Stimulated activated CD4-positive, alpha-beta T cell treated with anti-CD3 and anti-CD28 coated beads, Interleukin-4, amount 100 ng/mL, for 48 hours (primary cell): ENCODE data around the gene SPOCK1.

Source experiments
- DNase-seq, 2 donors: peaks; one replicate each; pipeline ENCODE4 v3.0.0-alpha.2; 2020; ENCODE audit warnings: low read depth in 2 of 2

Gene SPOCK1

GRCh38 chr5:137072361-137073115 lies 426.6 kb downstream of the SPOCK1 start:
- no peak for DNase-seq

- DNase-seq = no peak
Observed at GRCh38 chr5:137071931-137072330, 427.2 kb downstream of the SPOCK1 start.

GRCh38 chr5:137071526-137071925 lies 427.6 kb downstream of the SPOCK1 start:
- DNase-seq = no peak

GRCh38 chr5:137070521-137070920 lies 428.6 kb downstream of the SPOCK1 start:
- no peak for DNase-seq

- no peak for DNase-seq
Observed at GRCh38 chr5:137069358-137069757, 429.8 kb downstream of the SPOCK1 start.

DNA sequence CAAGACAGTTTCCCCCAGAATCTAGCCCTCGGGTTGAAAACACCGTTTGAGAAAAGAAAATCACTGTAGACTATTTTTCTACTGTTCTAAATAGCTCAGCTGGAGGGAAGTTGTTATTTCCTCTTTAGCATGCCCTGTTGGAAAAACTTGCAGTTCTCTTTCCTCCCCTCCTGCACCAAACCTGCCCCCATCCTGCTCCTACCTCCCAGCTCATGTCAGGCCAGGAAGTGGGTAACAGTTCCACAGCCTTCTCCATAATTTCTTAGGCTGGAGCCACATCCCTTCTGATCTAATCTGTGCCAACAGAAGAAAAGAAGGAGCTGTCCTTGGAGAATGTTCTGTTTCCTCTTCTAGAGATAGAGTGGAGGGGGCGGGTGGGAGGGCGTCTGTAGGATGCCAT lies 437.7 kb downstream of the SPOCK1 start:
- no peak for DNase-seq

GRCh38 chr5:137058089-137058488 lies 441.0 kb downstream of the SPOCK1 start:
- DNase-seq = no peak

GRCh38 chr5:137056676-137057075 lies 442.4 kb downstream of the SPOCK1 start:
- DNase-seq = no peak

DNA sequence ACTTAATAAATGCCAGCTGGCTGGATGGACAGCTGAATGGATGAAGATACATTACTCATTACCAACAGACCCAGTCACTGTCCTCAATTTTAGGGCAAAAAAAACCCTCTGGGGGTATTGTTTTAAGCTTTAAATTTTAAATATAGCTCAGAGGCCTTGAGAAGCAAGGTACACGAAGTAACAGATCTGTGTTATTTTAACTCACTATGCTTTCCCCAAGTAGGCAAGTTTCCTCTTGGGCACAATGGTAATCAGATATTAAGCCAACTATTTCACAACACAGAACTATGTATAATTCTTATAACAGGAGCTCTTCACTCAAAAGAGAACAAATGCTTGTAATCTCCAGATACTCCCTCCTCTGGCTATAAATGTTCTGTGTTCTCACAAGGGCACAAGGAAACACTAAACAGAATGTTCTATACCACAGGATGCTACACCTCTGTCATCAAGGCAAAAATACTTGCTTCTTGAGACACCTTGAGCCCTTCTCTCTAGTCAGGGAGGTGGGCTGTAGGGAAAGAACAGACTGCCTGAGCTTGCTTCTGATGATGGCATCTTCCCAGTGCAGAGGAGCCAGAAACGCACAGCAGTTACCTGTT lies 443.8 kb downstream of the SPOCK1 start:
- no peak for DNase-seq

- no peak for DNase-seq
Observed at GRCh38 chr5:137054792-137055191, 444.3 kb downstream of the SPOCK1 start.

DNA sequence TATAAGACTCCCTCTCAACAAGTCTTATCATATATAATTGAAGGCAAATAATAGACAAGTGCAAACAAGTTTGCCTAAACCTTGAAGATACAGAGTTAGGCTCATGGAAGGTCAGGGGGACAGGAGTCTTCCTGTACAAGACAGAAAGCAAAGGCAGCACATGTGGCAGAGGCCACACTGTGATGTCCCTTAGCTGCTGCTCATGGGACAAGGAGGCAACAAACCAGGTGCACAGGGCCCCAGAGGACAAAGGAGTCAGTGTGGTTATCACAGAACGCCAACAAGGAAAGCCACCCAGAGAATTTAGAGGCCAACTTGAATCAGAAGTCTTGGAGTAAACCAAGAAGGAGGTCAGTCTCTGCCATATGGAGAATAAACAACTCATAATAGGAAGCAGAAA lies 444.8 kb downstream of the SPOCK1 start:
- DNase-seq = no peak

DNA sequence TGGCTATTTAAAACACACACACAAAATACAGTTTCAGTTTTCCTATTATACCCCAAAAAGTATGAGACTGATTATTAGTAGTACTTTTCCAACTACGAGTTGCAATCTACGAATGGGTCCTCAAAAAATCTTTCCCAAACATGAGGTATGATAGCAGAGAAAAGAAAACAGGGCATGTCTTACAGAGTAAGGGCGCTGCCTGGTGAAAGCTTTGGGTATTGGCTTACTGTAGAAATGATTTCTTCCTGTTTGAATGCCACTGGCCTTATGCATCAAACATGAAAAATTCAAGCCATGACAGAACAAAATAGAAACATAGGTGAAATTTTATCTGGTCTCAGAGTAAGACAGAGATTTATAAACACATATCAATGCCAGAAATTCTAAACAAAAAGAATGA lies 448.0 kb downstream of the SPOCK1 start:
- no peak for DNase-seq

DNA sequence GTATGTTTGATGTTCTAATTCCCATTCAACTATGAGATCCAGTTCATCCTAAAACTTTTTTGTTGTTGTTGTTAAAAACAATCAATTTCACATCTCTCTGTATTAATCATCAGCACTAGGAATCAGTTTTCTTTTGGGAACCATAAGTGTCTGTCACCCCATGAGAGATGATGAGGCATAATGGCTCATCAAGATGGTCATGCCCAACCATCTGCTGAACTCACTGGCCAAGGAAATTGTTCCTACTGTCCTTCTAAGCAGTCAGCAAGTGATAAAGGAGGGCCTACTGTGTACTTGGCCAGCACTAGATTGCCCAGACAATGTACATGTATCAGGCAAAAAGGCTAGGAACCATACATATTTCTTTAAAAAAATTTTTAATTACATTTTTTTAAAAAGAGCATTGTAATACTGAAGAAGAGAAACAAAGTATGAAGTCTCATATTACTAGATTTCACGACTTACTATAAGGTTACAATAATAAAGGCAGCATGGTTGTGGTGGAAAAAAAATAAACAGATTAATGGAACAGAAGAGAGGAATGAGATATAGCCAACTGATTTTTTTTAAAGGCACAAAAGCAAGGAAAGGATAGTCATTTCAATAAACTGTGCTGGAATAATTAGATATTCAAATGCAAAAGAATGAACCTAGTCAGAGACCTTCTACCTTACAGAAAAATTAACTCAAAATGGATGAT lies 458.3 kb downstream of the SPOCK1 start:
- no peak for DNase-seq

DNA sequence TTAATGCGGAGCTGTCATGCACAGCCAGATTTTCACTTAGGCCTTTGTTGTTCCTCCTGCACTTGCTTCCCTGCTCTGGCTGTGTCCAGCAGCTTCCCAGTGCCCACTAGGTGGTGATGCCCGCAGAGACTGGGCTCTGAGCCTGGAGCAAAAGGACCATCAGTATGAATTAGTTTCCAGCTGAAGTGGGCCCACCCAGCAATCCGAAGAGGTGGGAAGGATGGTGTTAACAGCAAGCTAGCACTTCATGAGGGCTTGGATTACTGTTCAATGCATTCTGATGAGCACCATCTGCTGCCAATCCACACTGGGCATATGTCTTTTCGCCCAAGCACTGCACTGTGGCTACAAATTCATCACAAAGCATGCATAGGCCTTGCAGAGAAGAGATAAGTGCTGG lies 459.1 kb downstream of the SPOCK1 start:
- DNase-seq = no peak

GRCh38 chr5:137037848-137038247 lies 461.3 kb downstream of the SPOCK1 start:
- no peak for DNase-seq

DNA sequence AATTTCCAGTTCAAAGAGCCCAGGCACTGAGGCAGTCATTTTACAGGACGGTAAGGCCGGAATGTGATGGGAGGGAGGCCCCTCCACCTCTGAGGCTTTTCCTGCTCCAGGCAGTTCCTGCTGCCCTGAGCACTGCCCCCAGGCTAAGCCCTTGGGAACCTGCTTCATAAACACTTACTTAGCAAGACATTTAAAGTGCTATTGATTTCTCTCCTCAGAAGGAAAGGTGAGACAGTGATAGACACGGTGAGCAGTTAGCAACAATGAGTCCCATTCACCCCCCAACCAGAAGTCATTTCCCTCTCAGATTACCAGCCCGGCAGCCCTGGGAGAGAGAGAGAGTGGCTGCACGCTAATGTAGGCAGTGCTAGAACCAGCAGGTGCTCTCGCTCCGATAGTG lies 462.5 kb downstream of the SPOCK1 start:
- no peak for DNase-seq

- no peak for DNase-seq
Observed at GRCh38 chr5:137035480-137035878, 463.6 kb downstream of the SPOCK1 start.

- DNase-seq = no peak
Observed at GRCh38 chr5:137034764-137035479, 464.2 kb downstream of the SPOCK1 start.

GRCh38 chr5:137034213-137034612 lies 464.9 kb downstream of the SPOCK1 start:
- DNase-seq = no peak

GRCh38 chr5:137032929-137033328 lies 466.2 kb downstream of the SPOCK1 start:
- no peak for DNase-seq

DNA sequence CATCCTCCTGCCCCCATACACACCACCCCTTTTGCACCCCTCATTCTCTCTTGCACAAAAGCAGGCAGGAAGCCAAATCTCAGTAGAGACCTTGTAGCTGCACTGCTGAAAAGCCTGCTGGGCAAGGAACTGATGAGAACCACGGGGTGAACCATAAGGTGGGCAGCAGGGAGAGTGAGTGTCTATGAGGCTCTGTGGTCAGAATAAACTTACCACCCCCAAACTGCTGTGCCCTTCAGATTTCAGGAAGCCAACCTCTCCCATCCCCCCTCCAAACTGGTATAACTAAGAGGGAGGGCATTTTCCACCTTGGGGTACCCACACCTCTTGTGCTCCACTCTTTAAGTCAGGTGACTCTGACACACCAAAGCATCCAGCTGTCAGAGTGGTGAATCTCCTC lies 471.4 kb downstream of the SPOCK1 start:
- DNase-seq = no peak

GRCh38 chr5:137026296-137026695 lies 472.8 kb downstream of the SPOCK1 start:
- no peak for DNase-seq
